Mesodermal cell (in vitro differentiated cells): ENCODE measurements around the gene PLPP1.

Experiments used
- H3K27ac ChIP-seq: 2 replicates; pipeline ENCODE4 v1.7.0; 2013; ENCODE audit warnings: mild to moderate bottlenecking, low read depth, low read length, moderate library complexity; ENCODE audit not compliant: severe bottlenecking
- H3K36me3 ChIP-seq: 2 replicates; pipeline ENCODE4 v1.7.1; 2013; ENCODE audit warnings: mild to moderate bottlenecking, low read length, moderate library complexity; ENCODE audit not compliant: control insufficient read depth, insufficient read depth
- H3K4me1 ChIP-seq: one replicate; pipeline ENCODE4 v1.7.1; 2013; ENCODE audit warnings: mild to moderate bottlenecking, low read length; ENCODE audit not compliant: insufficient read depth, control insufficient read depth, poor library complexity, severe bottlenecking
- H3K4me3 ChIP-seq: 2 replicates; pipeline ENCODE4 v1.7.0; 2013; ENCODE audit warnings: low read length, control low read depth, mild to moderate bottlenecking; ENCODE audit not compliant: insufficient read depth, poor library complexity, severe bottlenecking; ENCODE audit errors: extremely low read depth
- H3K9me3 ChIP-seq: 2 replicates; pipeline ENCODE4 v1.7.1; 2013; ENCODE audit warnings: mild to moderate bottlenecking, low read length, moderate library complexity; ENCODE audit not compliant: control insufficient read depth
- WGBS, 2 experiments: methylation state at CpG; one replicate each; pipeline ENCODE4 v1.1.5; 2013; ENCODE audit warnings: missing lambda C conversion rate in 2 of 2; ENCODE audit not compliant: insufficient coverage in 2 of 2; 5-methylcytosine and 5-hydroxymethylcytosine counted together

PLPP1 gene

DNA sequence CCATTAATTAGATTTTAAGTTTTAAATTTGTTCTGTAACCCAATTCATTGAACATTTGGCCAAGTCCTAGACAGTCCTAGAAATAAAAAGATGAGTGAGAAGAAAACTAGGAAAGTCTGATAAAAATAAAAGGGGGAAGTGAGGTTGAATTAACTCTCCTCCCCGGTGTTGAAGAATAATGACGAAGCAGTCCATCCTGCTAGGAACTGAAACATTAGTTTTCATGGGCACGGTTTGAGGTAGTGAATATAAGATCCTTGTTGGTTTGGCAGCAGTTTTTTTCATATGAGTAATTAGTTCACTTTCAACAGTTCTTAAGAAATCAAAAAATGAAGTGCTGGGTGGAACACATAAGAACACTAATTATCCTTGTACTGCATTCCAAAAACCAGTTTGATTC lies 123.9 kb downstream of the PLPP1 start:
- Histone ChIP-seq H3K4me1 (no peaks in the 10 kb centered on the region), H3K4me3 (no peak overlapping the region), H3K36me3 (peaks cover 39% of the 10 kb centered on the region), H3K27ac (no peak overlapping the region), H3K9me3 (no peaks in the 10 kb centered on the region)
- WGBS, 2 experiments = 94 to 100% methylated on average over 2 to 3 of the region's 3 CpGs

GRCh38 chr5:55409775-55410174 lies 125.0 kb downstream of the PLPP1 start:
- no peak overlapping the region for H3K27ac ChIP-seq
- H3K4me1 ChIP-seq = no peaks in the 10 kb centered on the region
- no CpG with 5 or more reads among the region's 1 CpG for WGBS, 2 experiments
- peaks cover 41% of the 10 kb centered on the region for H3K36me3 ChIP-seq
- H3K9me3 ChIP-seq = no peaks in the 10 kb centered on the region
- H3K4me3 ChIP-seq = no peak overlapping the region

GRCh38 chr5:55407984-55408383 lies 126.8 kb downstream of the PLPP1 start:
- no peaks in the 10 kb centered on the region for H3K9me3 ChIP-seq
- peaks cover 44% of the 10 kb centered on the region for H3K36me3 ChIP-seq
- H3K4me3 ChIP-seq = no peak overlapping the region
- H3K4me1 ChIP-seq = no peaks in the 10 kb centered on the region
- 92 to 97% methylated on average over 3 of the region's 3 CpGs for WGBS, 2 experiments
- no peak overlapping the region for H3K27ac ChIP-seq

DNA sequence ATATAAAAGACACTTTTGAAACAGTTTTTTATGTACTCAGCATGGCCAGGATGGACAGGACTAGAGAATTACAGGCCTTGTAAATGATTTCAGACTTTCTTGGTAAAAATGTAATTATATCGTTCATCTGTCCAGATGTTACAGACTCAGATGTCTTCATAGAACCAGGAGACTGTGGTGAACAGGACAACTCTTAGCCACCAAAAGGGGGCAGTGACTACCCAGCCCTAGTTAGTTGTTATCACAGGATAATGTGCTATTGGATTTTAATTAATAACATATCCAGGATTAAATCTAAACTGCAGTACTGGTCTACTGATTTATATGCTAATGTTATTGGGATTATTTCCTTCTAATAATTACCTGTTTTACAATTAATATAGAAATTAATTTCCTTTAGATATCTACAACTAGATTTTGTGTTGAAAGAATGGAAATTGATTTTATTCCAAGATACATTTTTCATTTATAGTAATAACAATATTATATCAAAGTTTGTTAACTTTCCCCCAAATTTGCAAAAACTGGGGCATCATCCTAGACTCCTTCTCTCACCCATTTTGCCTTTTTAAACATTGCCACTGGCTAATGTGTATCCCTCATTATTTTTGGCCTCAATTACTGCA lies 127.6 kb downstream of the PLPP1 start:
- Histone ChIP-seq H3K4me1 (no peaks in the 10 kb centered on the region), H3K9me3 (no peaks in the 10 kb centered on the region), H3K36me3 (peaks cover 48% of the 10 kb centered on the region), H3K4me3 (no peak overlapping the region), H3K27ac (no peak overlapping the region)
- 100% methylated on average over 1 of the region's 1 CpG; no CpG with 5 or more reads in 1 of the 2 experiments for WGBS, 2 experiments

GRCh38 chr5:55406292-55406691 lies 128.5 kb downstream of the PLPP1 start:
- peaks cover 47% of the 10 kb centered on the region for H3K36me3 ChIP-seq
- H3K9me3 ChIP-seq = no peaks in the 10 kb centered on the region

GRCh38 chr5:55402199-55402598 lies 132.6 kb downstream of the PLPP1 start:
- 0 to 50% methylated on average over 1 to 2 of the region's 2 CpGs for WGBS, 2 experiments

More at GRCh38 chr5:55406292-55406691, 128.5 kb downstream of the PLPP1 start:
- no peak overlapping the region for H3K27ac ChIP-seq
- H3K4me1 ChIP-seq = no peaks in the 10 kb centered on the region
- 94 to 100% methylated on average over 2 of the region's 2 CpGs for WGBS, 2 experiments
- H3K4me3 ChIP-seq = no peak overlapping the region

GRCh38 chr5:55393501-55394175 lies 141.1 kb downstream of the PLPP1 start:
- Histone ChIP-seq H3K27ac (no peak overlapping the region), H3K36me3 (peaks cover 62% of the 10 kb centered on the region), H3K4me1 (no peaks in the 10 kb centered on the region), H3K9me3 (peaks cover 3% of the 10 kb centered on the region), H3K4me3 (no peak overlapping the region)
- no CpG with 5 or more reads among the region's 2 CpGs for WGBS, 2 experiments

More at GRCh38 chr5:55402199-55402598, 132.6 kb downstream of the PLPP1 start:
- no peak overlapping the region for H3K27ac ChIP-seq
- no peak overlapping the region for H3K4me3 ChIP-seq
- no peaks in the 10 kb centered on the region for H3K9me3 ChIP-seq
- H3K36me3 ChIP-seq = peaks cover 61% of the 10 kb centered on the region
- H3K4me1 ChIP-seq = no peaks in the 10 kb centered on the region

DNA sequence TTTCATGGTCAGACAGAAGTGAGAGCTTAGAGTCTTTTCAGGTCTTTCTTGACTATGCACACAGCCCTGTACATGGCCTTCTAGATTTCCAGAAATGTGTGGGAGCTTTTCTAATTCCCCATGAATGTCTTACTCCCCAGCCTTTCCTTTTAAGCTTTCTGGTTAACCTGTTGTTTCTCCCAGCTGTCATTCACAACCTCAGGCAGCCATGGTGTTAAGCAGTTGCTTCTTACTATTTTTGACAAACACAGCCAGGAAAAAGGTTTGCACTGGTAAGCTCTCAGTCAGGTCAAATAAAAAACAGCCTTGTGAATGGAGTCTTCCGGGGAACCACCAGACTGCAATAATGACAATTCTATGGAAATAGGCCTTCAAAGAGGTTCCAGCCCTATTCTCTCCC lies 142.1 kb downstream of the PLPP1 start:
- Histone ChIP-seq H3K4me1 (no peaks in the 10 kb centered on the region), H3K36me3 (peaks cover 61% of the 10 kb centered on the region), H3K27ac (no peak overlapping the region), H3K4me3 (no peak overlapping the region), H3K9me3 (peaks cover 3% of the 10 kb centered on the region)
- WGBS, 2 experiments = no CpG with 5 or more reads among the region's 1 CpG

GRCh38 chr5:55391707-55392106 lies 143.1 kb downstream of the PLPP1 start:
- no CpG with 5 or more reads among the region's 2 CpGs for WGBS, 2 experiments
- H3K36me3 ChIP-seq = peaks cover 59% of the 10 kb centered on the region

GRCh38 chr5:55387865-55388264 lies 146.9 kb downstream of the PLPP1 start:
- Histone ChIP-seq H3K36me3 (peaks cover 68% of the 10 kb centered on the region), H3K4me1 (no peaks in the 10 kb centered on the region), H3K4me3 (no peak overlapping the region), H3K27ac (no peak overlapping the region), H3K9me3 (peaks cover 3% of the 10 kb centered on the region)
- WGBS, 2 experiments = 100% methylated on average over 1 of the region's 2 CpGs

More at GRCh38 chr5:55391707-55392106, 143.1 kb downstream of the PLPP1 start:
- H3K9me3 ChIP-seq = peaks cover 3% of the 10 kb centered on the region
- H3K4me3 ChIP-seq = no peak overlapping the region
- no peaks in the 10 kb centered on the region for H3K4me1 ChIP-seq
- no peak overlapping the region for H3K27ac ChIP-seq

GRCh38 chr5:55386356-55386755 lies 148.4 kb downstream of the PLPP1 start:
- H3K36me3 ChIP-seq = peaks cover 58% of the 10 kb centered on the region
- no CpG with 5 or more reads among the region's 1 CpG for WGBS, 2 experiments
- no peaks in the 10 kb centered on the region for H3K4me1 ChIP-seq
- no peaks in the 10 kb centered on the region for H3K9me3 ChIP-seq
- no peak overlapping the region for H3K4me3 ChIP-seq
- H3K27ac ChIP-seq = no peak overlapping the region
